Left lung (tissue), 10 donors: ENCODE measurements around the gene MAZ. TPM values are rescaled to one million over a fixed set of nuclear protein-coding genes. Genes with fewer than 3 reads are reported as not detected.
"Not testable (repeated sequence)": the region's sequence is repeated elsewhere in the genome, so short reads cannot be mapped to it uniquely, and the experiment has no call there.

Experiments
- ATAC-seq: fragments of 200-7000 bp; cut with Tn5 transposase; one replicate; pipeline ENCODE4 v1.9.1; 2020; ENCODE audit warnings: moderate library complexity
- DNase-seq, 4 donors: peaks; one replicate each; pipeline ENCODE4 v3.0.0-alpha.2; 2013 to 2020
- H3K27ac ChIP-seq, 2 donors: fragments of 200-600 bp; sonication (generic) in 1 of 2; one replicate each; pipeline versions ENCODE4 v1.5.0 to v1.8.0; 2020 to 2021
- H3K27me3 ChIP-seq, 2 donors: fragments of 200-600 bp; sonication (generic) in 1 of 2; one replicate each; pipeline versions ENCODE4 v1.5.0 to v1.8.0; 2020 to 2021
- H3K36me3 ChIP-seq, 2 donors: fragments of 200-600 bp; sonication (generic) in 1 of 2; one replicate each; pipeline versions ENCODE4 v1.5.0 to v1.8.0; 2020 to 2021
- H3K4me1 ChIP-seq, 2 donors: fragments of 200-600 bp; one replicate each; pipeline ENCODE4 v1.8.0; 2021
- H3K4me3 ChIP-seq, 2 donors: fragments of 200-600 bp; sonication (generic) in 1 of 2; one replicate each; pipeline versions ENCODE4 v1.5.0 to v1.8.0; 2020 to 2021; ENCODE audit warnings: mild to moderate bottlenecking in 1 of 2
- H3K9me3 ChIP-seq, 2 donors: fragments of 200-600 bp; sonication (generic) in 1 of 2; one replicate each; pipeline versions ENCODE4 v1.5.0 to v1.8.0; 2020 to 2021
- CTCF ChIP-seq, 2 donors: fragments of 200-600 bp; sonication (generic) in 1 of 2; IDR thresholded peaks; one replicate each; pipeline versions ENCODE4 v1.5.0 to v1.8.0; 2021; ENCODE audit warnings: antibody characterized with exemption in 2 of 2
- intact Hi-C, 2 donors: fragments of 100-400 bp; cut with DNase I; formaldehyde crosslinking; loops; one replicate each; pipeline versions ENCODE4 v1.11.2 to v1.14.2; 2022
- polyA plus RNA-seq, 6 donors: library from polyadenylated mRNA; unstranded; fragments of 120-200 nt; gene quantifications; one replicate each; pipeline ENCODE4 v1.2.1, GENCODE V29; 2013; ENCODE audit not compliant: insufficient read length in 6 of 6
- total RNA-seq, 2 donors: library from RNA; stranded (reverse); fragmentation: NEBNext Ultra II Directional; extraction: Animal tissue kit (Norgen Biotek cat#: 25700); gene quantifications; one replicate each; pipeline ENCODE4 v1.2.1, GENCODE V29; 2021
- donor health status: DM: no; HTN: yes; CAD: no.
- donor health status: DM: no; HTN: no; CAD: no.

Gene MAZ
- total and polyA plus RNA-seq, 8 donors, result 193 to 353 (median 287) TPM

- ATAC-seq, result peak; percentile 41
- intact Hi-C loops, result no loop called here
- no peak for TF ChIP-seq CTCF (IDR thresholded peaks at IDR 0.05)
- DNase-seq, result no peak
- Histone ChIP-seq H3K27ac (no peak overlapping the region), H3K9me3 (no peaks in the 10 kb centered on the region), H3K36me3 (no peaks in the 10 kb centered on the region), H3K4me3 (no peak overlapping the region), H3K4me1 (peaks cover 0 to 13% of the 10 kb centered on the region in 2 donors), H3K27me3 (no peaks in the 10 kb centered on the region)
Observed at GRCh38 chr16:29775742-29776408, 30.5 kb upstream of the MAZ start.

GRCh38 chr16:29777576-29778350, 28.6 kb upstream of the MAZ start, which contains the start of gene ZG16:
ZG16 (plus strand) TSS chr16:29778256; CDS start chr16:29779267, 1,011 bp downstream.
- intact Hi-C loops, result no loop called here
- ATAC-seq, result no peak

GRCh38 chr16:29779474-29779873, 26.9 kb upstream of the MAZ start:
- Histone ChIP-seq H3K9me3 (no peaks in the 10 kb centered on the region), H3K4me3 (no peak overlapping the region), H3K27ac (no peak overlapping the region), H3K36me3 (no peaks in the 10 kb centered on the region), H3K27me3 (no peaks in the 10 kb centered on the region), H3K4me1 (peaks cover 1 to 2% of the 10 kb centered on the region in 2 donors)
- no peak for TF ChIP-seq CTCF (IDR thresholded peaks at IDR 0.05)
- ATAC-seq, result no peak
- intact Hi-C loops, result no loop called here
- no peak for DNase-seq

More at GRCh38 chr16:29777576-29778350, 28.6 kb upstream of the MAZ start, which contains the start of gene ZG16:
- no peaks in the 10 kb centered on the region for H3K9me3 ChIP-seq
- H3K27ac ChIP-seq, result no peak within 1 kb of the TSS
- no peaks in the 10 kb centered on the region for H3K36me3 ChIP-seq
- H3K4me3 ChIP-seq, result no peak within 1 kb of the TSS
- peaks cover 0 to 7% of the 10 kb centered on the region in 2 donors for H3K4me1 ChIP-seq
- H3K27me3 ChIP-seq, result no peaks in the 10 kb centered on the region
- DNase-seq, result no peak
- no peak for TF ChIP-seq CTCF (IDR thresholded peaks at IDR 0.05)

- not testable (repeated sequence) for H3K9me3 ChIP-seq
Observed at GRCh38 chr16:29783094-29783953, 23.0 kb upstream of the MAZ start.

GRCh38 chr16:29784157-29784556, 22.2 kb upstream of the MAZ start:
- no peak for DNase-seq
- intact Hi-C loops, result no loop called here
- H3K9me3 ChIP-seq, result no peaks in the 10 kb centered on the region
- no peak for TF ChIP-seq CTCF (IDR thresholded peaks at IDR 0.05)
- no peaks in the 10 kb centered on the region for H3K36me3 ChIP-seq
- peak; percentile 72 for ATAC-seq
- no peak overlapping the region for H3K27ac ChIP-seq
- H3K4me1 ChIP-seq, result peaks cover 2 to 7% of the 10 kb centered on the region in 2 donors
- no peaks in the 10 kb centered on the region for H3K27me3 ChIP-seq
- H3K4me3 ChIP-seq, result no peak overlapping the region

More at GRCh38 chr16:29783094-29783953, 23.0 kb upstream of the MAZ start:
- H3K36me3 ChIP-seq, H3K27me3 ChIP-seq, H3K4me1 ChIP-seq, H3K4me3 ChIP-seq, H3K27ac ChIP-seq, intact Hi-C loops: not testable (repeated sequence)
- DNase-seq (peak in 1 of 4 donors; percentile 46), ATAC-seq (peak; percentile 28)
